HPDE6-E6E7 (cell line): Measurements from ENCODE around the gene CPM.
A peak's percentile ranks its signal among the peaks of the same experiment; 100 is the strongest.

Experiments
- DNase-seq: peaks from one replicate; pipeline ENCODE4 v3.0.0; 2011; ENCODE audit warnings: missing footprints; ENCODE audit errors: extremely low spot score

CPM gene

DNA sequence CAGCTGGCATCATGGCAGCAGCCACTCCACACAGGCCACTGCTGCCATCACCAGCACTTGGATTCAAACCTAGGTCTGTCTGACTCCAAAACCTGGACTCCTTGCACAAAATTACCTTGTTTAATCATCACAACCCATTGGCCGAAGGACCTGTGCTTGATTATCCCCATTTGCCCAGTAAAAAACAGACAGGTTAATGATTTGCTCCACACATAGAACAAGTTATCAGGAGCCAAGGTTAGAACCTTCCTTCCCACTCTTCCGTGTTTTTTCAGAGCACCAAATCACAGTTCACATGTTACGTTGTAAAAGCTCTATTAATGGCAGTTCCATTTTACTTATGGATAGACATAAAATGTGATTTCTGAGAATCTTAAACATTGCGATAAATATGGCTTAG is 23.5 kb upstream of the CPM start:
- no peak for DNase-seq

DNA sequence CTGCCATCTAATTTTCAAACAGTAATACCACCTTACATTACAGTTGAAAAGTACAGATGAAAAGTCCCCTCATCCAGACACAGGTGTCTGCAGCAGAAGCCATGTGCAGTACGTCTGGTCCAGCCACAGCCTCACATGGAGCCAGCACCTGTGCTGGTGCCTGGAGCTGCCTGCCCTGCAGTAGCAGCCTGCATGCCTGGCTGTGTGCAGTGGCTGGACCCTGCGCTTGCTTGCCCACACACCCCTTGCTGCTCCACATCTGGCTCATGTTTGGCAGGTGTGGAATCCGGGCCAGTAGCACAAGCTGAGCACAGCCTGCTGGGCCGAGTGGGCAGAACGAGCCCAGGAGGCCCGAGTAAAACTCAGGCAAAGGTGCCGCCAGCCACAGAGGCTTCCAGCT is 21.8 kb upstream of the CPM start:
- no peak for DNase-seq

DNA sequence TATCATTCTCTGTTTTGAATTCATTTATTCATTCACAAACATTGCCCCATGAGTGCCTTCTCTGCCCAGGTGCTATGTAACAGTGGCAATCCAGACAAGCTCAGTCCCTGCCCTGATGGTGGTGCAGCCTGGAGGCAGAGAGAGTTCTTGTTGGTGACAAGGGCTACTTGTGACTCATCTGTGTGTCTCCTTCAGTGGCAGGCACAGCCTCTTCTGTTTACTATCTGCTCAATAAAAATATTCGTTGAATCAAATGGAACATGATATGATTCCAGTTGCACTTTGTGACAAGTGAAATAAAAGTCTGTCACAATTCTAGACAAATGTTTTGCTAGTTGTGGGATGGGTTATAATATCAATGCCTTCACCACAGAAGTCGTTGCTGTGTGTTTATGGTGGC is 20.6 kb upstream of the CPM start:
- DNase-seq, result no peak

- no peak for DNase-seq
Observed at GRCh38 chr12:68951652-68952051, 18.7 kb upstream of the CPM start.

DNA sequence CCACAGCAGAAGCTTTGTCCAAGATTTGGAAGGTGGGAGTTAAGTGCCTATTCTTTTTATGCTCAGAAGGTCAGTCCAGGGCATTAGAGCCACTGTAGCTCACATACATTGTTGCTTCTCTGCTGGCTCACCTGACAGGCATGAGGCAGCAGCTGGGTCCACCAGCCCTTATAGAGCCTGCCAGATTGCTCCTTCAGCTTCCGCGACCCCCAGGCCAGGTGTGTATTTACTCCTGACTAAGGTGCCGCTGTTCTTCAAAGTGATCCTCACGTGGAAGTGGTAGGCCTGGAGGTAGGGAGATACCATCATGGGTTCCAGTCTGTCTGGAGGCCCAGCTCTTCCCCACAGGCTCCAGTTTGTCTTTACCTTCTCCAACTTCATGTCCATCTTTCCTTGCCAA is 17.5 kb upstream of the CPM start:
- DNase-seq, result no peak

- DNase-seq, result no peak
Observed at GRCh38 chr12:68945255-68945654, 12.3 kb upstream of the CPM start.

GRCh38 chr12:68944296-68945076 is 11.5 kb upstream of the CPM start:
- no peak for DNase-seq

DNA sequence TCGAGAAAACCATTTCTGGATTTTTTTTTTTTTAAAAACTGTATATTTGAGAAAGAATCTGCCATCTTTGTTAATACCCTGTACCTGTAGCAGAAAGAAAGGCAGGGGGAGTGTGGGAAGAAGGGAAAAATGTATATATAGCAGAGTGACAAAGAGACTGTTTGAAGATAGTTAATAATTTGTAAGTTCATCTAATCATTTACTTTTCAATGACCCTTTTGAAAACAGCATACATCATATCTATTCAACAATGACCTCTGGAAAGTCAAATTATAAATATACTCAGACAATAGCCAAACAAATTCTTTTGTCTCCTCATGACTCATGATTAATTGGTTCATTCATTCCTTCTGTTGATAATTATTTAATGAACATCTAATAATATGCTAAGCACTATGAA is 10.9 kb upstream of the CPM start:
- no peak for DNase-seq

DNA sequence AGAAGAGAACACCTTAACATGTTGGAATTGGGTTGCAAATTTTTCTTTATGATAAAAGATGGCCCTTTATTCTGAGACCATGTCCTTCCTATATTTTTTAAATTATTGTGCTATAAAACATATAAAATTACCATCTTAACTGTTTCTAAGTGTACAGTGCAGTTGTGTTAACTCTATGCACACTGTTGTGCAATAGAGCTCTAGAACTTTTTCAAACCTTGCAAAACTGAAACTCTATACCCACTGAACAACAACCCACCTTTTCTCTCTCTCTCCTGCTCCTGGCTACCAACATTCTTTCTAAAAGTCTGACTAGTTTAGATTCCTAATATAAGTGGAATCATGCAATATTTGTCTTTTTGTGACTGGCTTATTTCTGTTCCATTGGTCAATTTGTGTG is 7.8 kb upstream of the CPM start:
- DNase-seq, result no peak

GRCh38 chr12:68939505-68939904 is 6.5 kb upstream of the CPM start:
- no peak for DNase-seq

- DNase-seq, result no peak
Observed at GRCh38 chr12:68934392-68934791, 1.4 kb upstream of the CPM start.

DNA sequence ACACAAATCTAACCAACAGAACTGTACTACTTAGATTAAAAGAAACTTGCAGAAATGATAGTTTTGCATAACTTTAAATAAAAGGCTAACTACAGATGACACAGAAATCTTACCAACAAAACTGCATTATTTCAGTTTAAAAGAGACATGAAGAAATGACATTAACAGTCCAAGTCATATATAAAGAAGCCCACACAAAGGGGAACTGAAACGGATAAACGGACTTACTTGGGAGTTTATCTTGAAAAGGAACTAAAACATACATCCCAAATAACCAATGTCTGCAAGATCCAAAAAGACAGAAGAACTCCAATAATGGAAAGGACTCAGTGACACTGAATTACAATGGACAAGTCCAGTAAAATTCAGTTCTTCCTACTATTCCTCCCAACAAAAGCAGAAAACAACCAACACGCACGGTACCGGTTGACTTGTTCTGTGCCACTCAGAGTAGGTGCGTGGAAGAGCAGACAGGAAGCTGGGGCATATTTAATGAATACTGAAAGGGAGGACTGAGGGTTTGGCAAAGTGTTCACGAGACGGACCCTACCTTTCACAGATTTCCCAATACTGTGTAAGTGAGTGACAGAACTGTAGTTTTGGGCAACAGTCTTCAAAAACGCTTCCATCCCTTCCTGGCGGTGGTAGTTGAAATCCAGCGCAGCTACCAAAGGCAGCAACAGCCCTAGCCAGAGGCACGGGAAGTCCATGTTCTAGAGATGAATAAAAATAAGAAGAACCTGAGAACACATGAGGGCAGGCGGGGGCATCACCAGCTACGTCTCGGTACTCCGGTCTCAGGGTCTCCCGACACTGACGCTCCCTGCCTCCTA is 627 bp downstream of the CPM start:
- DNase-seq, result peak; percentile 26

DNA sequence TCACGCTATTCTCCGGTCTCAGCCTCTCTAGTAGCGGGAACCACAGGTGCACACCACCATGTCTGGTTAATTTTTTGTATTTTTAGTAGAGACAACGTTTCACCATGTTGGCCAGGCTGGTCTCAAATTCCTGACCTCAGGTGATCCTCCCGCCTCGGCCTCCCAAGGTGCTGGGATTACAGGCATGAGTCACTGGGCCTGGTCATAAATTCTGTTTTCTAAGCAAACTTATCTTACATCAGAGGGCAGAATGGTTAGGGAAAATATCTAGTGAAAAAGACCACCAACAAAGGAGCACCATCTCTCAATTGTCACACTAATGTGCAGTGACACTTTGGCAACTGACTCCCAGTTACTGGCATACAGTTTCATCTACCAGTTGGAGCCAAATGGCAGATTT is 2.8 kb downstream of the CPM start:
- DNase-seq, result no peak

GRCh38 chr12:68924546-68924945 is 8.4 kb downstream of the CPM start:
- no peak for DNase-seq

DNA sequence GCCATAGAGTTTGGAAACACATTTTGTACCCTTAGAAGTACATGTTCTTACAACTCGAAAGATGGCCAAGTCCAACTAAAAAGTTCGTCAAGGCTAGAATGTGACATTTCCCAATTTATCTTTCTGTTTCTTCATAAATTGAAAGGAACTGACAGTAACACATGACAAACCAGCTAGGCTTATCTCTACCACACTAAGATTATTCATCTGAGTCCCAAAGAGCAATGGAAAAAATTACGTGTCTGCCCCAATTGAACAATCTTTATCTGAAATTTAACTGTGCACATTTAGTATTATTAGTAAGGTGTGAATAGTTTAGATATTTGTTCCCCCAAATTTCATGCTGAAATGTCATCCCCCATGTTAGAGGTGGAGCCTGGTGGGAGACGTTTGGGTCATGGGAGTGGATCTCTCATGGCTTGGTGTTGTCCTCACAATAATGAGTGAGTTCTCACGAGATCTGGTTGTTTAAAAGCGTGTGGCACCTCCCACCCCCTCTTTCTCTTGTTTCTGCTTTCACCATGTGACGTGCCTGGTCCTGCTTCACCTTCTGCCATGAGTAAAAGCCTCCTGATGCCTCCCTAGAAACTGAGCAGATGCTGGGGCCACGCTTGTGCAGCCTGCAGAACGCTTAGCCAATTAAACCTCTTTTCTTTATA is 13.3 kb downstream of the CPM start:
- no peak for DNase-seq

DNA sequence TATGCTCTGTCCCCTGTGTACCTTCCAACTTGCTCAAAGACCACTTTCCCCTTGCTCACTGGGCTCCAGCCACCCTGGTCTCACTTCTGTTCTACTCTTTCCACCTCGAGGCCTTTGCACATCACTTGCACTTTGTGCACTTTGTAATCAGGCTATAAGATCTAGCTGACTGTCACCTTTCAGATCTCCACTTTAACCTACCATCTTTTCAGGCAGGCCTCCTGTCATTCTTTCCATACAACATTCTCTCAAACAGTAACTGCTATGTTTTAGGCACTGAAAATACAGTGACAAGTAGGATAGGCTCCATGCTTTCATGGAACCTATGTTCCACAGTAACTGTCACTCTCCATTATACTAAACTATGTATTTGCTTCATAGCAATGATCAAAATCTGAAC is 14.0 kb downstream of the CPM start:
- no peak for DNase-seq

- DNase-seq, result no peak
Observed at GRCh38 chr12:68915055-68915454, 17.9 kb downstream of the CPM start.

DNA sequence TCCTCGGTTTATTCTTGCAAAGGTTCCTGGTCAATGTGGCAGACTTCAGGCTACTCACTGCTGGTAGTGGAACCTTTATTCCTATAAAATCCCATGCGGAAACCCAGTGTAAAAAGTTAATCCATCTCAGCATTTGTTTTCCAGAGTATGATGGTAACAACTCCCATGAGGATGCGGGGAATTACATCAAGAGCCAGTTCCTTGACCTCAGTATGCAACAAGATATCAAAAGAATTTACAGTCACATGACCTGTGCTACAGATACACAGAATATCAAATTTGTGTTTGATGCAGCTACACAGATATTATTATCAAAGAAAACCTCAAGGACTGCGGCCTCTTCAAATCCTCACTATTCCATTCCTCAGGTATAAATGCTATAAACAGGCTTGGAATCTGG is 19.3 kb downstream of the CPM start:
- no peak for DNase-seq

DNA sequence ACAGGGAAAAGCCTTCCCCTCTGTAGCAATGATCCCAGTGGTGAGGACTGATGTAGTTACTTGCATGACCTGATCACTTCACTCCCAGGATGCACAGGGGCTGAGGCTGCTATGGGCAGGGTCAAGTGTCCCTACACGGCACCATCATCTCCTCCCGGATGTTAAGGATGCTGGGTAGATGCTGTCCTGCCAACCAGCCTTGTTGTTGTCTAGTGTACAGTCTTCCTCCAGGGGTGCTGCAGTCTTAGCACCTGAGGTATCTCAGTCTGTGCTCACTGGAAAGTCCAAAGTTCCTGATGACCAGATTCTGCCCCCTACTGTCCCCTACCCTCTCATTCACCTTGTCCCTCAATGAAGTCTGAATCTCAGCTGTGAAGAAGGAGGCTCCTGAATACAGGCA is 20.1 kb downstream of the CPM start:
- no peak for DNase-seq

- DNase-seq, result no peak
Observed at GRCh38 chr12:68911197-68911718, 21.7 kb downstream of the CPM start.

DNA sequence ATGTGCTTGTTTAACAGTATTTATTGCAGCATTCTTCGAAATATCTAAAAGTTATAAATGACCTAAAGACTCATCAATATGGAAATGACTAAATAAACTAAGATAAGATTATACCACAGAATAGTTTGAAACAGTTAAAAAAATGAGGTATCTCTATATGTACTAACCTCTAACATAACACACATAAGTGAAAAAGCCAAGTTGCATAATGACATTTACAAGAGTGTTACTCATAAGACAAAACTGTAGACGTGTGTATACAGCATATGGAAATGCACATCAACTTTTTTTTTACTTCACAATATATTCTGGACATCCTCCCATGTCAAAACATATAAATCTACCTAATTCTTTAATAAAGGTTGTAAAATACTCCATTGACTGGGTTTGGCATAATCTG is 22.8 kb downstream of the CPM start:
- no peak for DNase-seq

- no peak for DNase-seq
Observed at GRCh38 chr12:68908076-68908475, 24.9 kb downstream of the CPM start.

GRCh38 chr12:68905733-68906132 is 27.2 kb downstream of the CPM start:
- no peak for DNase-seq
